ENCODE measurements around the gene GRK2.
A peak's percentile ranks its signal among the peaks of the same experiment; 100 is the strongest.
"Not testable (repeated sequence)": the region's sequence is repeated elsewhere in the genome, so short reads cannot be mapped to it uniquely, and the experiment has no call there.

Gene GRK2

DNA sequence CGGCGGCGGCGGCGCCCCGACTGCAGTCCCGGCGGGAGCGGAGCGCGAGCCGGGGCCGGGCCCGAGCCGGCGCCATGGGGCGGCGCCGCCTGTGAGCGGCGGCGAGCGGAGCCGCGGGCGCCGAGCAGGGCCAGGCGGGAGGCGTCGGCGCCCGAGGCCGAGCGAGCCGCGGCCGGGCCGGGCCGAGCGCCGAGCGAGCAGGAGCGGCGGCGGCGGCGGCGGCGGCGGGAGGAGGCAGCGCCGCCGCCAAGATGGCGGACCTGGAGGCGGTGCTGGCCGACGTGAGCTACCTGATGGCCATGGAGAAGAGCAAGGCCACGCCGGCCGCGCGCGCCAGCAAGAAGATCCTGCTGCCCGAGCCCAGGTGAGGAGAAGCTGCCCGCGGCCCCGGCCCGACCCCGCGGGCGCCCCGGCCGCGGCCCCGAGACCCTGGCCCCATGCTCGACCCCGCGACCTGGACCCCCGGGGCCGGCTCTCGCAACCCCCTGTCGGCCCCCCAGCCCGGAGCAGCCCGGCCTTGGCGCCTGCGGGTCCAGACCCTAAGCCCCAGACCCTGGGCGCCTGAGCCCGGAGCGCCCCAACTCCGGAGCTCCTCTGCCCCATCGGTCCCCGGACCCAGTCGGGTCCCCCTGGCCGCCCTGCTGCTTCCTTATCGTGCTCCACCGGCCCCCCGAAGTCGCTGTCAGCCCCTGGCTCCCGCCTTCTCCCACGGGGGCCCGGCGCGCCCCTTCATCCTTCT lies at the start of gene GRK2:
GRK2 (plus strand) TSS at position 25 of the 739 bp plus-strand sequence; CDS start at position 252, 227 bp downstream.
- DNase-seq = peak; percentile 63

DNA sequence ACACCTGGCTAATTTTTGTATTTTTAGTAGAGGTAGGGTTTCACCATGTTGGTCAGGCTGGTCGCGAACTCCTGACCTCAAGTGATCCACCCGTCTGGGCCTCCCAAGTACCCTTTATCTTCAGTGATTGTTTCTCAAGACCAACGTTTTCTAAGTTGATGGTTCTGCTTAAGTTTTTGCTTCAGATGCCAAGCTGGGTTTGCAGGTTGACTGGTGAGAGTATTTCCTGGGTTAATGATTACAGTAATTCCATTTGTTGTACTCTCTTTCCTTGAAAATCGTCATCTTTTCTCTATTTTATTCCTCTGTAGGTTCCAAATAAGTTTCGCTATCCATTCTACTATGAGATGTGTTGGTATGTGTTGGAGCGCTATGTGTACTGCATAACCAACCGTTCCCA lies 38.5 kb upstream of the GRK2 start:
- no peak for DNase-seq

DNA sequence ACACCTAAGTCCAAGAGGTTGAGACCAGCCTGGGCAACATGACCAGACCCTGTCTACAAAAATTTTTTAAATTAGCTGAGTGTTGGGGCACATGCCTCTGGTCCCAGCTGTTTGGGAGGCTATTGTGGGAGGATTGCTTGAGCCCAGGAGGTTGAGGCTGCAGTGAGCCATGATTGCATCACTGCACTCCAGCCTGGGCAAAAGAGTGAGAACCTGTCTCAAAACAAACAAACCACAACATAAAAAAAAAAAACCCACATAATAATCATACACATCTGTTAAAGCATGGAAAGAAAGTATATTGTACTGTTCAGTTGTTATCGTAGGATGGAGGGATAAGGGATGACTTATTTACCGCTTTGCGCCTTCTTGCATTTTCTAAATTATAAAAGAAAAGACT lies 35.9 kb upstream of the GRK2 start:
- DNase-seq = no peak

DNA sequence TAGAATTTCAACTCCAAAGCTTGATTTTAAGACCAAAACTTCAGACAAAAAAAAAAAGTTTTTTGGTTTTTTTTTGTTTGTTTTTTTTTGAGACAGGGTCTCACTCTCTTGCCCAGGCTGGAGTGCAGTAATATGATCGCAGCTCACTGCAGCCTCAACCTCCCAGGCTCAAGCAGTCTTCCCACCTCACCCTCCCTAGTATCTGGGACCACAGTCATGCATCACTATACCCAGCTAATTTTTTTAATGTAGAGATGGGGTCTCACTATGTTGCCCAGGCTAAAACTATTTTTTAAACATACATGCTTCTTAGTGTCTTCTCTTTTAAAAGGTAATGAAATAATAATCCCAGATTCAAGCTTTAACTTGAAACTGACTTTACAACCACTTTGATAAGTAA lies 35.4 kb upstream of the GRK2 start:
- DNase-seq = no peak

DNA sequence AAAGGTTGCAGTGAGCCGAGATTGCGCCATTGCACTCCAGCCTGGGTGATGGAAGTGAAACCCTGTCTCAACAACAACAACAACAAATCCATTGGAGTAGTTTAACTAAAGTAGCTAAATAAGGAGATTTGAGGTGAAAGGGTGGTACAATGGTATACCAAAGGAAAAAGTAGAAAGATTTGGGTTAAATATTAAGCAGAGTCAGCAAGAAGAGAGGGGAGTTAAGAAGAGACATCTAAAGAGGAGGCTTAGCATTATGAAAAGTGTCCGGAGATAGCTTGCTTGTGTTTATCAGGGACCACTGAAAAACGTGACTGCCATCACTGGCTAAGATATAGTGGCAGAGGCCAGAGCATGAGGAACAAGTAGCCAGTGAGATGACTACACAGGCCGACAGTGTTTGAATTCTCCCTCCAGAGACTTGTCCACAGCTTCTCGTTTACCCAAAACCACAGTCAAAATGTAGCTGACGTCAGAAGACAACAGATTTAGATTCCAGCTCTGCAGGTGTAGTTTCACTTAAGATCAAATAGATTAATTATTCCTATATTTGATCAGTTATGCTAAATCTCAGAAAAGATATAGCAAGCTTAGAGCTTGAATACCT lies 32.6 kb upstream of the GRK2 start:
- no peak for DNase-seq

DNA sequence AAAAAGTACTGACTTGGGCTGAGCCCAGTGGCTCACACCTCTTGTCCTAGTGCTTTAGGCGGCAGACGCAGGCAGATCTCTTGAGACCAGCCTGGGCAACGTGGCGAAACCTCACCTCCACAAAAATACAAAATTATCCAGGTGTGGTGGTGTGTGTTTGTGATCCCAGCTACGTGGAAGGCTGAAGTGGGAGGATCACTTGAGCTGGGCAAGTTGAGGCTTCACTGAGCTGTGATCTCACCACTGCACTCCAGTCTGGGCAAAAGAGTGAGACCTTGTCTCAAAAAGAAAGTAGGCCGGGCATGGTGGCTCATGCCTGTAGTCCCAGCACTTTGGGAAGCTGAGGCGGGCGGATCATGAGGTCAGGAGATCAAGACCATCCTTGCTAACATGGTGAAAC lies 31.7 kb upstream of the GRK2 start:
- DNase-seq = not testable (repeated sequence)

DNA sequence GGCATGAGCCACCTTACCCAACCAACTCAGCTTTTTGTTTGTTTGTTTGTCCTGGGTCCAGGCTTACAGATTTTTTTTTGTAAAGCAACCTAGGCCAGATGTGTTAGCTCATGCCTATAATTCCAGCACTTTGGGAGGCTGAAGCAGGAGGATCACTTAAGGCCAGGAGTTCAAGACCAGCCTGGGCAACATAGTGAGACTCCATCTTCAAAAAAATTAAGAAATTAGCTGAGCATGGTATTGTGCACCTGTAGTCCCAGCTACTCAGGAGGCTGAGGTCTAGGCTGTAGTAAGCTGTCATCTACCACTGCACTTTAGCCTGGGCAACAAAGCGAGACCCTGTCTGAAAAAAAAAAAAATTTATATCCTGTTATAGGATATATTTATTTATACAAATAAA lies 28.7 kb upstream of the GRK2 start:
- no peak for DNase-seq

DNA sequence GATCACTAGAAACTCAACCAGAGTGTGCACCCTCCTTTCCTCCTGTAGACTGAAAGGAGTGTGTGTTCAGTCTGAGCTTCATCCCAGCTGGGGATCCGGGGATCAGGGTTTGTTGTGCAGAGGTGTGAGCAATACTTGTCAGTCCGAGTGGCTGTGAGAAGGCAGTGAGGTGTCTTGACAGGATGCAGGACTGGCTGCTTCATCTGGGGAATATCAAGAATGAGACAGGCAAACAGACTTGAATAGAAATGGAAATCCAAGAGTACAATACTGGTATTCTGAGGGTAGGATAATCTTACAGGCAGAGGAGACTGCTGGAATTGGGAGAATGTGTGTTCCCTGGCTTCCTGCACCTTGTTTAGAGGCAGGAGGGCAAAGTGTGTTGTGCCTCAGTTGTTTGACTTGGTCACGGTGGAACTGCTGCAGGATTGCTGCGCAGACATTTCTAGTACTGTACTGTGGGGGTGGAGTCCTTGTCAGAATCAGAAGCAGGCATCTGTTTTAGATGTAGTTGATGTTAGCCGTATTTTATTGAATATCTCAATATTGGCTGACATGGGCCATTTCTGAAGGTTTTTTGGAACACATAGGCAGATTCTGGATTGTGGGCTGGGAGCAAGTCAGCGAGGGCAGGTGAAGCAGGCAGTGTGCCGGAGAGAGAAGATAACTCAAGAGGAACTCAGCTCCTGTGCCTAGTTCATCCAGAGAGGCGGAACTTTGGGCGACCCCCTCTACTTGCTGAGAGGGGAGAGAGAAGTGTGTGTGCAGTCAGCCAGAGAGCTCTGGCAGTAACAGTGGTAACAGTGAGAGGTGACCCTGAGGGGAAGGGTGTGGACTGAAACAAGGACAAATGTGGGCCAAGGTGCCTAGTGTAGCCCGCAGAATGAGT lies 27.1 kb upstream of the GRK2 start:
- DNase-seq = no peak

DNA sequence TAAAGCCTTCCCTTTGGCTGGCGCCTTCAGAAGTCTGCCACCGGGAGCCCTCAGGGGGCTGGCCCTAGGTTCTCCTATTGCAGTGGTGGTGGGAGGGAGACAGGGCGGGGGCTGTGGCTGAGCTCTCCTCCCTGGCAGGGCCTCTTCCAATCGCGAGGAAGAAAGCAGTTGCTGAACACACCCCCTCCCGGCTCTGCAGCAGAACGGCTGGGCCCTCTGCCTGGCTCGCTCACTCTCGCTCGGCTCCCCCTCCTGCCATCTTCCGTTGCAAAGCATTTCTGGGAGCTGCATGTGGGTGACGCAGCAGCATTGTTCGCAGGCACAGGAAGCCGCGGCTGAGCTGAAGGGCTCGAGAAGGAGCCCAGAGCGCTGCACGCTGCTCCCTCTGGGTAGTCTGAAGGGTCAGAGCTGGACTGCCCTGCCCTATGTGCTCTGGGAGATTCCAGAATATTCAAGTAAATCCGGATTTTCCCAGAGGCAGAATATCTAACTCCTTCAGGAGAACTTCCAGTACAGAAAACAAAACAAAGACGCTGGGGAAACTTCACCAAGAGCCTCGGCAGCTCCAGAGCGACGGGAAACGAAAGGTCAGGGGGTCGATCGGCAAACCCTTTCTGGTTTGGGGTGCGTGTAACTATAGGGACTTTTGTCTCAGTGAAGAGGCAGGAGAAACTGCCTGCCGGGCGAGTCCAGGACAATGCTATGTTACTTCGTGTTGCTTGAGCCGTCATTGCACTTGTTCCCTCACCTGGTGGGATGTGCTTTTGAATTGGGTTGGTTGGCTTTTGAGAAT lies 26.3 kb upstream of the GRK2 start:
- DNase-seq = peak; percentile 98

DNA sequence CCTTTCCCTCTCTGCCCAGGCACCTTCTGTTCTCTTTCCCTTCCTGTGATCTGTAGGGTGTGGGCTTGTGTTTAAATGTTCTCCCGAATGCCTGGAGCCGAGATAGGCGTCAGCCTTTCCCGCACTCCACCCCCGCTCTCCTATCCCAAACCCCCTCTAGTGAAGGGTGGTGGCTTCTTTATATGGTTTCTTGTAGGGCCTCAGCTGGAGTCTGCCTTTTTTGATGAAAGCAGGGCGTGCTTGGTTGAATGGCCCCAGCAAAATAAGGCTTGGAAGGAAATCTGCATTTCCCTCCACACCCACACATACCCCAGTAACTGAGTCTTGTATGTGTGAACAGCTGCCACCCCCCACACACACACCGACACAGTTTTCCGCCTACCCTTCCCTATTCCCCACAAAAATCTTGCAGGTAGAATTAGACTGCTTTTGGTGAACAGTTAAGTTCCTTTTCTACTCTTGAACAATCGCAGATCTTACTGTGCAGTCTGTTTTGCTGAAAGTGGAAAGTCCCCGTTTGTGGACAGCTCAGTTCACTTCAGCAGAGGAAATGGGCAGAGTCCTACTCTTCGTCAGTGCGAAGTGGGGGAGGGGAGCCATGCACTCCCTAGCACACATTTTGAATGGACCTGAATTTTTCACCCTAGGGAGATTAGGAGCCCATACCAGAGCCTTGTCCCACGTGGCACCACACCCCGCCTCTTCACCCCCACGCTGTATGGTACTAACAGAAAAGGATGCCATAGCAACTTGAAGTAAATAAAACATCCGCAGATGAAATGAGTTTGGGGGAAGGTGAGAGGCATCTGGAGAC lies 25.5 kb upstream of the GRK2 start:
- DNase-seq = peak; percentile 90

DNA sequence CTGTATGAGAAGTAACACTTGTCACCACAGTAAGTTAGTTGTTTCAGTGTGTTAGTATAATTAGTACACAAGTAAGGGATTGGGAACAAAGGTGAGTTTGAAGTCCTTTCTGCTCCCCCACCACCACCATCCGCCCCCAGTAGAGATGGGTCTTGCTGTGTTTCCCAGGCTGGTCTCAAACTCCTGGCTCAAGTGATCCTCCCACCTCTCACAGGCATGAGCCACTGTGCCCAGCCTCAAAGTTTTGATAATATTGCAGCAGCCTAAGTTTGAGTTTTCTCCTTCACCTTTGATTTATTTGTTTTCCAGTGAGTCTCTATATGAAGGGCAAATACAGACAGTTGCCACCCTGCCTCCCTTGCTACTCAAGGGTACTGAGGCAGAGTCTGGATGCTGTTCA lies 23.7 kb upstream of the GRK2 start:
- no peak for DNase-seq

DNA sequence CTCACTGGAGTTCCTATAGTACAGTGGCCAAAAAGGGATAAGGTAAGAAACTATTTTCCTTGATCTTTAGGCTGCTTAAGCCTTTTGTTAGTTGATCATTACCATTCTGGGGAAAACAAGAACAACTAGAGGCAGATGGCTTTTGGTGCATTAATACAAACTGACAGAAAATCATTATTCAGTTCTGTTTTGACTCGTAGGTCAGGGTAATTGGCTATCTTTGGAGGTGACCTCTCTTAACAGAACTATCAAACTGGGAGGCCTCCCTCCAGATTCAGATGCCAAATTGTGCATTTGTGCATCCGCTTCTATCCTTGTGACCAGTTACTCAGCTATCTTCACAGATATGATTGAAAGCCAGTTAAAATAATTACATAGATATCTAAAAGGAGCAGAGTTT lies 23.2 kb upstream of the GRK2 start:
- DNase-seq = no peak

DNA sequence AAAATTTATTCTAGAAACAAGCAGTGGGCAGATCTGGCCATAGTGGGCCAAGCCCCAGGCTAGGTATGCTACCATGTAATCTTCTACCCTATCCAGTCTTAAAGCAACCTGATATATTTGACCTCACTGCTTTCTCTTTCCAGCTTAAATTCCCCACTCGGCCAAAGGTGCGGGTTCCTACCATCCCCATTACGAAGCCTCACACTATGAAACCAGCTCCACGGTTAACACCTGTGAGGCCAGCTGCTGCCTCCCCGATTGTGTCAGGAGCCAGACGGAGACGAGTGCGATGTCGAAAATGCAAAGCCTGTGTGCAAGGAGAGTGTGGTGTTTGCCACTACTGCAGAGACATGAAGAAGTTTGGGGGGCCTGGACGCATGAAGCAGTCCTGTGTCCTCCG lies 21.2 kb upstream of the GRK2 start:
- no peak for DNase-seq

DNA sequence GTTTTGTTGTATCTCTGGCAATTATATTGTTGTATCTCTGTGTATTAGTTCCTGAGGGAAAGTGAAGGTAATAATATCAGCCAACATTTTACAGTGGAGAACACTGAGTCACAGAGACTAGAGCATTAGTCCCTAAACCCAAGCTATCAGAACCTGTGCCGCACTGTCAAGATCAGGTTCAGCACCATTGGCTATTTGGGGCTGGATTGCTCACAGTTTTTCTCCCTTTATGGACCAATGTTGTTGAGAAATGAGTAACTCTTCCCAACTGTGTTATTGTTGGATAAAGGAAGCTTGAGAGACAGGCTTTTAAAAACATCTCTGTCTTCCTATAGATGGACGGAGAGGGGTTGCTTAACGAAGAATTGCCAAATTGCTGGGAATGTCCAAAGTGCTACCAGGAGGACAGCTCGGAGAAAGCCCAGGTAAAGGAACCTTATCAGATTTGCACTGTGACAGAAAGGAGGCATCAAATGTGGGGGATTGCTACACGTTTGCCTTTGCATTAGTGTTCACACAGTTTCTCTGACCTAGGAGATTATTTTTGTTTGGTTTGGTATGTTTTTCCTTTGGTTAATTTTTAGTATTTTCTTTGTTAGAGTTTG lies 18.2 kb upstream of the GRK2 start:
- DNase-seq = no peak

DNA sequence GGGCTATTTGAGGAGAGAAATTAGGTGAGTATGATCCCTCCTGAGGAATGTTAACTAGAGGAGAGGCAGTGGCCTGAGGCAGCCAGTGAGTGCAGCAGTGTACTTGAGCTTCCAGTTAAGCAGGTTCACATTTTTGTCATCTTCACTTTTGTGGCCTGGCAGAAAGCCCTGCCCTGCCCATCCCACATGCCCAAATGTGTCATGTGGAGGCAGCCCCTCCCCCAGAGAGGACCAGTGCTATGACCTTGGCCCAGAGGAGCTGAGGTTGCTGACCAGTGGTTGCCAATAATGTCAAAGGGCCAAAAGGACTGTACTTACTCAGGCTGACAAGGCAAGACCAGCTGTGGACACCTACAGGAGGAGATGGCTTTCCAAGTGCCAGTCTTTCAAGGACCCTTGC lies 17.6 kb upstream of the GRK2 start:
- DNase-seq = no peak

DNA sequence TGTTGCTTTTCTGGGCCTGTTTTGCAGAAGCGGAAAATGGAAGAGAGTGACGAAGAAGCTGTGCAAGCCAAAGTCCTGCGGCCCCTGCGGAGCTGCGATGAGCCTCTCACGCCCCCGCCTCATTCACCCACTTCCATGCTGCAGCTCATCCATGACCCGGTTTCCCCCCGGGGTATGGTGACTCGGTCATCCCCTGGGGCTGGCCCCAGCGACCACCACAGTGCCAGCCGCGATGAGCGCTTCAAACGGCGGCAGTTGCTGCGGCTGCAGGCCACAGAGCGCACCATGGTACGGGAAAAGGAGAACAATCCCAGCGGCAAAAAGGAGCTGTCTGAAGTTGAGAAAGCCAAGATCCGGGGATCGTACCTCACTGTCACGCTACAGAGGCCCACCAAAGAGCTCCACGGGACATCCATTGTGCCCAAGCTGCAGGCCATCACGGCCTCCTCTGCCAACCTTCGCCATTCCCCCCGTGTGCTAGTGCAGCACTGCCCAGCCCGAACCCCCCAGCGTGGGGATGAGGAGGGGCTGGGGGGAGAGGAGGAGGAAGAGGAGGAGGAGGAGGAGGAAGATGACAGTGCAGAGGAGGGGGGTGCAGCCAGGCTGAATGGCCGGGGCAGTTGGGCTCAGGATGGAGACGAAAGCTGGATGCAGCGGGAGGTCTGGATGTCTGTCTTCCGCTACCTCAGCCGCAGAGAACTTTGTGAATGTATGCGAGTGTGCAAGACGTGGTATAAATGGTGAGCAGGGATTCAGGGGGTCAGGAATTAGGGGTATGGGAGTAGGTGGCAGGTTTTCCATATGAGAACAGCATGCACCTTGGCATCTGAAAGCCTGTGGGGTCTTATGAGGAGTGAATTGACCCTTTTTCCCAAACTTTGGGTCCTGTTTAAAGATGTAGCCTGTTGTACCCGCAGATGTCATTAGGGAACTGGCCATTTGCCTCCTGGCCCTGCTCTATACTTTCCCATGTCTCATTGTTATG lies 15.9 kb upstream of the GRK2 start:
- no peak for DNase-seq

DNA sequence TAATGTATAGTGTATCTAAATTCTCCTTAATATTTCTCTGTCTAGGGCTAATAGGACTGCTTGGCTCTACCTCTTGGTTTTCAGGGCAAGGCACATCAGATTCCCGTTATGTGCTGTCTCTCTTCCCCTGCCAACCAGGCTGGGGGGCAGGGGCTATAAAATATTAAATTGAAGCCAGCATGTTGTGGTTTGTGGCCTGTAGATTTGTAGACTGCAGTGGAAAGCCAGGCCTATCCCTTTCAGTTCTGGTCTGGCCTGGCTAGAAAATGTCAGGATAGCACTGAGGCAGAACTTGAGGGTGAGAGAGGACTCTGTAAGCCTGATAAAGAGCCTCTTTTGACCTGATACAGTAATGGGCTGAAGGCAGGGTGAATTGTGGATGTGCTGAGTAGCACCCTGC lies 14.4 kb upstream of the GRK2 start:
- no peak for DNase-seq

DNA sequence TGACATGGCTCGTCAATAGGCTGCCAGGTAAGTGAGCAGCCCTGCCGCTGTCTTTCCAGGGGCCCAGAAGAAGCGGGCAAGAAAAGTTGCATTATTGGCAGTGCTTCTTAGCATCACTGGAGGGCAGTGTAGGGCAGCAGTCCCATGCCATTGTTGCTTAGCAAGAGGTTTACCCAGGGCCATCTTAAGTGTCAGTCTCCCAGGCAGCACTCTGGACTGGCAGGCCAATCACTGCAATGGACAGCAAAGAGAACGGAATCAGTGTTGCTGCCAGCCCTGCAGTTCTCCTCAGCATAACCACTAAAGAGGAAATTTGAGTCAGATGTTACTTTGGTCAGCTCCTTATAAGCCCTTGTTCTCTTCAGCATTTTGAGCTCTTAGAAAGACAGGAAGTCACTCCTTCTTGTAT lies 13.4 kb upstream of the GRK2 start:
- no peak for DNase-seq

DNA sequence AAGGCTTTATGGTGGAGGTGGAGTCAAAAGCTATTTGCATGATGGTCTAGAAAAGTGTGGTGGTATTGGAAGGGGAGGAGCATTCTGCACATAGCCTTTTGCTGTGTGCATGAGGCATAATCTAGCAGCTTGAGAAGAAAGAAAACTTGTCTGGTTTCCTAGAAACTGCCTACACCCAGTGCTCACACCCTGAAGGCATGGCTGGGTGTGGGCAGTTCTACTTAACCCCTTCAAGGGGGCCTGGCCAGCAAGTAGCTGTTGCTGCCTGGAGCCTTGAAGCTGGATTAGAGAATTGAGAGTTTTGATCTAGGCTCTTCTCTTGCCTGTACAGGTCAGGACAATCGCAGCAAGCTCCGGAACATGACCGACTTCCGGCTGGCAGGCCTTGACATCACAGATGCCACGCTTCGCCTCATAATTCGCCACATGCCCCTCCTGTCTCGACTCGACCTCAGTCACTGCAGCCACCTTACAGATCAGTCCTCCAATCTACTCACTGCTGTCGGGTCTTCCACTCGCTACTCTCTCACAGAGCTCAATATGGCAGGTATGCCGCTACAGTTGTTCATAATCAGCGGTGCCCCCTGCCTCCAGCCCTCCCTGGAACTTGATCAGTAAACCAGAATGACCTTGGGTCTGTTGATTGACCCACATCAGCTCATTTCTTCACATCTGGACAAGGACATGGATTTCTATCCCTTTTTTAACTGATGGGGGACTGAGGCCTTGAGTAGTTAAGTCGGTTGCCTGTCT lies 12.2 kb upstream of the GRK2 start:
- no peak for DNase-seq

DNA sequence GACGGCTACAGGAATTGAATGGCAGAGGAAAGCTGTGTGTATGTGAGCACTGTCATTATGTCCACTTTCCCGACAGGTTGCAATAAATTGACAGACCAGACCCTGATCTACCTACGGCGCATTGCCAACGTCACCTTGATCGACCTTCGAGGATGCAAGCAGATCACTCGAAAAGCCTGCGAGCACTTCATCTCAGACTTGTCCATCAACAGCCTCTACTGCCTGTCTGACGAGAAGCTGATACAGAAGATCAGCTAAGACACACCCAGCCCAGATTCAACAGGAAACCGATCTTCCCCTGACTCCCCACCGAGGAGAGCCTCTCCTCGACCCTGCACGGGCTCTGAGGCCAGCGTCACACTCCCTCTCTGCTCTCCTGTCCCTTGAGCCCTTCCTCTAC lies 11.5 kb upstream of the GRK2 start:
- DNase-seq = no peak
